Endothelial cell (in vitro differentiated cells): ENCODE results near the gene FHAD1. TPM values are rescaled to one million over a fixed set of nuclear protein-coding genes. Genes with fewer than 3 reads are reported as not detected.

Source experiments
- DNase-seq: peaks from one replicate; pipeline ENCODE4 v3.0.0; 2021; ENCODE audit warnings: low spot score
- H3K27ac Mint-ChIP-seq: one replicate; pipeline ENCODE4 v1.8.0; 2021; ENCODE audit warnings: mixed read lengths, inconsistent platforms; ENCODE audit not compliant: unreplicated experiment
- H3K27me3 Mint-ChIP-seq: one replicate; pipeline ENCODE4 v1.8.0; 2021; ENCODE audit warnings: mild to moderate bottlenecking, moderate library complexity, mixed read lengths, inconsistent platforms; ENCODE audit not compliant: unreplicated experiment
- H3K36me3 Mint-ChIP-seq: one replicate; pipeline ENCODE4 v1.8.0; 2021; ENCODE audit warnings: mild to moderate bottlenecking, low read depth, mixed read lengths, inconsistent platforms; ENCODE audit not compliant: unreplicated experiment
- H3K4me1 Mint-ChIP-seq: one replicate; pipeline ENCODE4 v1.8.0; 2021; ENCODE audit warnings: mild to moderate bottlenecking, mixed read lengths, inconsistent platforms; ENCODE audit not compliant: unreplicated experiment
- H3K4me3 Mint-ChIP-seq: one replicate; pipeline ENCODE4 v1.8.0; 2021; ENCODE audit warnings: mild to moderate bottlenecking, mixed read lengths, inconsistent platforms; ENCODE audit not compliant: unreplicated experiment
- H3K9me3 Mint-ChIP-seq: one replicate; pipeline ENCODE4 v1.8.0; 2021; ENCODE audit warnings: mixed read lengths, inconsistent platforms; ENCODE audit not compliant: unreplicated experiment
- total RNA-seq: library from RNA; stranded (reverse); fragmentation: NEBNext Ultra II Directional; extraction: Animal tissue kit (Norgen Biotek cat#: 25700); gene quantifications from one replicate; pipeline ENCODE4 v1.2.1, GENCODE V29; 2021; ENCODE audit not compliant: unreplicated experiment
- TF ChIP-seq, protein P1 (sequence below): fragments of 200-600 bp; sonication (generic); IDR thresholded peaks from one replicate; pipeline ENCODE4 v1.5.0; 2021; ENCODE audit warnings: antibody characterized with exemption; ENCODE audit not compliant: unreplicated experiment

FHAD1 gene
- total RNA-seq, 1 donor from 2014 or later = 2.1 TPM

DNA sequence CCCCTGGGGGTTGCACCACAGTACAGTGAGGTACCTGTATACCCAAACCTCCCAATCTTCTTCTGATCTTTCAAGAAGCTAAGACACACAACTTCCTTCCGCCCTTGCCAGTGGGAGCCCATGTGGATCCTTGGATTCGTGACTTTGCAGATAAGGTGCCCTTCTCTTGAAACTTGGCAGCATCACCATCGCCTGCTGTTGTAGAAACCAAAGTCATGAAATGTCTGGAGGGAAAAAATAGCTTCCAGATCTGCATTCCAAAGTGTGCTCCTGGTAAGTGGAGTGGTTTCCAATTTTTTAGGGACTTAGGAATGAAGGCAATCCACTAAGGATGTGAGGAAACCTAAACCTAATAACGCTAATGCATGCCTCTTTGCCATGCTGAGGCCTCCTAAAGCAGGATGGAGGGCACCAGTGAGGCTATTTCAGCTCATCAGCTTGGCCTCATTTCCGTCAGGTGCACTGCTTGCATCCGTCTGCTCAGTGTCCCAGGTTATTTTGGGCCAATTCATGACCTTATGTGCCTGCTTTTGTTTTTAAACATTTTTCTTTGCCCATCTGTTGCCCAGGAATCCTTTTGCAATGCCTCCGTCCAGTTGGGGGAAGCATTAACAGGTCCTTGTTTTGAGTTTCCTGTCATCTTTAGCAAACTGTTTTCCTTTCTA is 154.5 kb downstream of the FHAD1 start:
- Mint-ChIP-seq H3K36me3 (no peaks in the 10 kb centered on the region), H3K4me3 (no peak overlapping the region), H3K27me3 (no peaks in the 10 kb centered on the region), H3K9me3 (no peaks in the 10 kb centered on the region), H3K4me1 (no peaks in the 10 kb centered on the region), H3K27ac (no peak overlapping the region)
- DNase-seq = no peak
- TF ChIP-seq, protein P1, sequence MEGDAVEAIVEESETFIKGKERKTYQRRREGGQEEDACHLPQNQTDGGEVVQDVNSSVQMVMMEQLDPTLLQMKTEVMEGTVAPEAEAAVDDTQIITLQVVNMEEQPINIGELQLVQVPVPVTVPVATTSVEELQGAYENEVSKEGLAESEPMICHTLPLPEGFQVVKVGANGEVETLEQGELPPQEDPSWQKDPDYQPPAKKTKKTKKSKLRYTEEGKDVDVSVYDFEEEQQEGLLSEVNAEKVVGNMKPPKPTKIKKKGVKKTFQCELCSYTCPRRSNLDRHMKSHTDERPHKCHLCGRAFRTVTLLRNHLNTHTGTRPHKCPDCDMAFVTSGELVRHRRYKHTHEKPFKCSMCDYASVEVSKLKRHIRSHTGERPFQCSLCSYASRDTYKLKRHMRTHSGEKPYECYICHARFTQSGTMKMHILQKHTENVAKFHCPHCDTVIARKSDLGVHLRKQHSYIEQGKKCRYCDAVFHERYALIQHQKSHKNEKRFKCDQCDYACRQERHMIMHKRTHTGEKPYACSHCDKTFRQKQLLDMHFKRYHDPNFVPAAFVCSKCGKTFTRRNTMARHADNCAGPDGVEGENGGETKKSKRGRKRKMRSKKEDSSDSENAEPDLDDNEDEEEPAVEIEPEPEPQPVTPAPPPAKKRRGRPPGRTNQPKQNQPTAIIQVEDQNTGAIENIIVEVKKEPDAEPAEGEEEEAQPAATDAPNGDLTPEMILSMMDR = no peak

DNA sequence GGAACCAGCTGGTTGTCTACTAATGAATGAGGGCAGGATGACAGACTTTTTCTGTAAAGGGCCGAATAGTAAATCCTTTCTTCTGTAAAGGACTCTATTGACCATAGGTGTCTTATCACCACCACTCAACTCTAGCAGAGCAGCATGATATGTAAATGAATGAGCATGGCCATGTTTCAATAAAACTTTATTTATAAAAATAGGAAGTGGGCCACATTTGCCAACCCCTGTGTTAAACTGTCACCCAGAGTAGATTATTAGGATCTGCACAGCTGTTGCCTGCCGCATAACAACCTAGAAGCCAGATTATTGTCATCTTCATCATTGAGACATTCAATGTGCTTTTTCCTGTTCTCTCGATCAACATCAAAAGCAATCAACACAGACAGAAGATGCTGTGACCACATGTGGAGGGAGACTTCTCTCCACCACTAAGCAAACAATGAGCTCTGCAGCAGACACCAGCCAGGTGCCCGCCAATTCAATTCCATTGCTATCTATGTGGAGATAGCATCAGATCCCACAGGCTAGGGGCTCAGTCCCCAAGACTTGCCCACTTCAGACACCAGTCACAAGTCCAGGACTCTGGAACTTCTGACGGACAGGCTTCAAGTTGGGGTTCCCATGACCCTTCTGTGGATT is 155.9 kb downstream of the FHAD1 start:
- H3K27ac Mint-ChIP-seq = no peak overlapping the region
- DNase-seq = no peak
- no peaks in the 10 kb centered on the region for H3K36me3 Mint-ChIP-seq
- H3K9me3 Mint-ChIP-seq = no peaks in the 10 kb centered on the region
- TF ChIP-seq, protein P1 = no peak
- H3K27me3 Mint-ChIP-seq = peaks cover 4% of the 10 kb centered on the region
- no peaks in the 10 kb centered on the region for H3K4me1 Mint-ChIP-seq
- H3K4me3 Mint-ChIP-seq = no peak overlapping the region

DNA sequence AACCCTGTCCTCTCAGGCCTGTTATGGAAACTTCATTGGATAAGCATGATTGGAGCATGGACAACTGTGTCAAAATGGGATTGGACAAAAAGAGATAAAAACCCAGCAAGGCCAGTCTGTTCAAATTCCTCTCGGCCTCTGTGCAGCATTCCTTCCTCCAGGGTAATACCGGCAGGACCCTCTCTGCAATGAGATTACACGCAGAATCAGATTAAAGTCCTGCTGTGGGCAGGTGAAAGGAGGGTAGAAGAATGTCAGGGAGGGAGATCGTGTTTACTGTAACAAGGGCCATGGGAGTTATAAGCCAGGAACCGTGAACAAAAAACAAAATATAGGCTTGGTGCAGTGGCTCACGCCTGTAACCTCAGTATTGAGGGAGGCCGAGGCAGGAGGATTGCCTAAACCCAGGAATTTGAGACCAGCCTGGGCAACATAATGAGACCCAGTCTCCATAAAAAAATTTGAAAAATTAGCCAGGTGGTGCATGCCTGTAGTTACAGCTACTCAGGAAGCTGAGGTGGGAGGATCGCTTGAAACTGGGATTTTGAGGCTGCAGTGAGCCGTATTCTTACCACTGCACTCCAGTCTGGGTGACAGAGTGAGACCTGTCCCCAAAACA is 157.0 kb downstream of the FHAD1 start:
- DNase-seq = no peak
- Mint-ChIP-seq H3K27me3 (peaks cover 9% of the 10 kb centered on the region), H3K36me3 (no peaks in the 10 kb centered on the region), H3K9me3 (no peaks in the 10 kb centered on the region), H3K4me1 (no peaks in the 10 kb centered on the region), H3K27ac (no peak overlapping the region), H3K4me3 (no peak overlapping the region)
- TF ChIP-seq, protein P1 = no peak

GRCh38 chr1:15405106-15405850 is 158.3 kb downstream of the FHAD1 start:
- no peak for DNase-seq
- H3K4me3 Mint-ChIP-seq = no peak overlapping the region

More at GRCh38 chr1:15405106-15405850, 158.3 kb downstream of the FHAD1 start:
- Mint-ChIP-seq H3K36me3 (no peaks in the 10 kb centered on the region), H3K27ac (no peak overlapping the region), H3K4me1 (no peaks in the 10 kb centered on the region), H3K9me3 (no peaks in the 10 kb centered on the region), H3K27me3 (peaks cover 11% of the 10 kb centered on the region)
- TF ChIP-seq, protein P1 = no peak
